Fibroblast of villous mesenchyme (primary cell): ENCODE data around the gene SSTR5. TPM values are rescaled to one million over a fixed set of nuclear protein-coding genes. Genes with fewer than 3 reads are reported as not detected.
A peak's percentile ranks its signal among the peaks of the same experiment; 100 is the strongest.

Source experiments
- DNase-seq: peaks from one replicate; pipeline ENCODE4 v3.0.0-alpha.2; 2010; ENCODE audit warnings: low read depth
- H3K4me3 ChIP-seq: 2 replicates; pipeline ENCODE4 v1.5.1; 2011; ENCODE audit warnings: low read depth, mild to moderate bottlenecking, low read length
- total RNA-seq: library from RNA; depleted of rRNA; stranded (reverse); fragments of >200 nt; gene quantifications from 2 replicates; pipeline ENCODE4 v1.2.3, GENCODE V29; 2012
- TF ChIP-seq, protein P1 (sequence below): IDR thresholded peaks from 2 replicates; pipeline ENCODE4 v1.5.1; 2012; ENCODE audit warnings: low read depth, mild to moderate bottlenecking, low read length; ENCODE audit not compliant: insufficient read depth

The SSTR5 gene
- total RNA-seq, 1 donor, result not detected

DNA sequence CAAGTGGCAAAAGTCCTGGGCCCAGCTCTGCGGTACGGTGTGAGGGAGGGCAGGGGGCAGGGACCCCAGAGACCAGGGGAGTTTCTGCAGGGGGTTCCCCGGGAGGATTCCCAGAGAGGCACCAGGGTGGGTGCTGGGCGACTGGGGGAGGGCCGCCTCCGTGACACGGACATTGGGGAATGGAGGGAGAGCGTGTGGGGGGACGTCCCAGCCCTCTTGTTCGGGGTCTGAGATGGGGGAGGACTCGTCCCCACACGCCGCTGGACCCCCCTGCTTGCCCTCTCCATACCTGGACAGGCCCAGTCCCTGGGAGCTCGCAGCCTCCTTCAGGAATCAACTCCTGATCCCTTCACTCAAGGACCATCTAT is 49.8 kb downstream of the SSTR5 start:
- TF ChIP-seq, protein P1, sequence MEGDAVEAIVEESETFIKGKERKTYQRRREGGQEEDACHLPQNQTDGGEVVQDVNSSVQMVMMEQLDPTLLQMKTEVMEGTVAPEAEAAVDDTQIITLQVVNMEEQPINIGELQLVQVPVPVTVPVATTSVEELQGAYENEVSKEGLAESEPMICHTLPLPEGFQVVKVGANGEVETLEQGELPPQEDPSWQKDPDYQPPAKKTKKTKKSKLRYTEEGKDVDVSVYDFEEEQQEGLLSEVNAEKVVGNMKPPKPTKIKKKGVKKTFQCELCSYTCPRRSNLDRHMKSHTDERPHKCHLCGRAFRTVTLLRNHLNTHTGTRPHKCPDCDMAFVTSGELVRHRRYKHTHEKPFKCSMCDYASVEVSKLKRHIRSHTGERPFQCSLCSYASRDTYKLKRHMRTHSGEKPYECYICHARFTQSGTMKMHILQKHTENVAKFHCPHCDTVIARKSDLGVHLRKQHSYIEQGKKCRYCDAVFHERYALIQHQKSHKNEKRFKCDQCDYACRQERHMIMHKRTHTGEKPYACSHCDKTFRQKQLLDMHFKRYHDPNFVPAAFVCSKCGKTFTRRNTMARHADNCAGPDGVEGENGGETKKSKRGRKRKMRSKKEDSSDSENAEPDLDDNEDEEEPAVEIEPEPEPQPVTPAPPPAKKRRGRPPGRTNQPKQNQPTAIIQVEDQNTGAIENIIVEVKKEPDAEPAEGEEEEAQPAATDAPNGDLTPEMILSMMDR, result no peak
- no peak for DNase-seq
- H3K4me3 ChIP-seq, result no peak overlapping the region

DNA sequence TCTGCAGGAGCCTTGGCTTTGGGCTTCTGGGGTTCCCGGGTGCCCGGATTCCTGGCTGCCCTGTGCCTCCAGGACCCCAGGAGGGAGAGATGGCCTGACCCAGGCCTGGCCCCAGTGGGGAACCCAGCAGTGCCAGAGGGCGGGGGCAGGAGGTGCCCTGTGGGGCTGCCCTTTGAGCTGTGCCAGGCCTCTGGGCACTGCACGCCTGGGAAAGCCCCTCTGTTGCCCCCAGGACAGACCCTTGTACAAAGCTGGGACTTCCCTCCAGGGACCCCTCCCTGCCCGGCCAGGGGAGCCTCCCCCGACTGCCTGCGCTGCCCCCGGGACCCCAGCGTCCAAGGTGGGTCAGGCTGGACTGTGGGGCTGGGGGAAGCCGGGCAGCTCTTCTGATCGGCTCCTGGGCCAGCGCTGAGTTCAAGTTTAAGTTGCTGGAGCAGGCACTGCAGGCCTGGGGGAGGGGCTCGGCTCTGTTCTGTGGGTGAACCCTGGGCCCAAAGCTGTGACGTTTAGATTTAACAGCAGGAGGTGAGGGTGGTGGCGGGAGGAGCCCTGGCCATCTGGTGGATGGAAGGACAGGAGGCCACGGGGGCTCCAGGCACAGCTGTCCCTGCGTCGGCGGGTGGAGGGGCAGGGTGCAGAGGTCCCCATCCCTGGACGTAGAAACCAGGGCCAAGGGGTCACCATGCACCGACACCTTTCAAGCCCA is 51.1 kb downstream of the SSTR5 start:
- no peak overlapping the region for H3K4me3 ChIP-seq
- no peak for DNase-seq
- TF ChIP-seq, protein P1, result no peak

DNA sequence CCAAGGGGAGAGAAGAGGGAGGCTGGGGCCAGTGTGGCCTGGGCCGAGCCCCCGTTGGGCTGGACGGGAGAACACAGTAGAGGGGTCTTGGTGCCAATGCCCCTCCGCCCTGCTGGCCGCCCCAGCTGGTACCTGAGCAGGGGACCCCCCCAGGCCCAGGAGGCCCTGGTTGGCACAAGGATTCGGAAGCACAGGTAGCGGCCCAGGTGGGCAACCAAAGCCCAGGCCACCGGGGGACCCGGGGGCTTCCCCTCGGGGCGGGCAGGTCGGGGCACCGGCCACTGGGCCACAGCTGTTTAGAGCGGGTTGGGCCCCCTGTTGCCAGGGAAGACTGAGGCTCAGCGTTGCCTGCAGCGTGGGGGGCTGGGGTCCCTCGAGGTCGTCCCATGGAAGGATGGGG is 51.7 kb downstream of the SSTR5 start:
- TF ChIP-seq, protein P1, result no peak
- no peak overlapping the region for H3K4me3 ChIP-seq
- no peak for DNase-seq

DNA sequence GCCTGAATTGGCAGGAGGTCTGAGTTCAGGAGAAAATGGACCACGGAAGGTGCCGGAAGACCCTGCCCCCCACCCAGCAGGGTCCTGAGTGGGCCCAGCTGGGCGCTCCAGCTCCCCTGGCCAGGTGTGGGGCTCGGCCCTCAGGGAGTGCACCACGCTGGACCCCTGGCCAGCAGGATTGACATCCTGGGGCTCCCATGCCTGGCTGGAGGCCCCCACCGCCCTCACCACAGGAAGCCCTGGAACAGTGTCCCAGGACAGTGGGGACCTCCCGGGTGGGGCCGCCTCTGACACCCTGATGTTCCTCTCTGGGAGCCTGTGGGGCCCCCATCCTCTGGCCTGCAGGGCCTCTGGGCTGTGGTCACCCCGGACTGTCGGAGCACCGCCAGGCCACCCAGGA is 52.2 kb downstream of the SSTR5 start:
- no peak for DNase-seq
- TF ChIP-seq, protein P1, result no peak
- H3K4me3 ChIP-seq, result no peak overlapping the region

DNA sequence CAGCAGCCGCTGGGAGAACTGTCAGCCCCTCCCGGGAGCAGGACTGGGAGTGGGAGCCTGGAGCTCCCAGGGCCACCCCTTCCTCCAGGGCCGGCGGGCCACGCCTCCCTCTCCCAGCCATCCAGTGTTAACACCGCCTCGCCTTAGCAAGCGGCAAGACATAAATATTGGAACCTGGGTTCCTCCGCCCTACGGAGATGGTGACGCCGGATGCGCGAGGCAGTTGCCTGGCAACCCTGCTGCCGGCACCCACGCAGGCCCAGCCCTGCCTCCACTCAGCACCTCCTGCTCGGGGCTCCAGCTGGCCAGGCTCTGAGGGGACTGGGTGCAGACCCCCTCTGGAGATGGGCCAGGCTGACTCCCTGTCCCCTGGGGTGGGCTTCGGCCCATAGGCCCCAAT is 52.9 kb downstream of the SSTR5 start:
- DNase-seq, result peak; percentile 45
- no peak overlapping the region for H3K4me3 ChIP-seq
- TF ChIP-seq, protein P1, result no peak

DNA sequence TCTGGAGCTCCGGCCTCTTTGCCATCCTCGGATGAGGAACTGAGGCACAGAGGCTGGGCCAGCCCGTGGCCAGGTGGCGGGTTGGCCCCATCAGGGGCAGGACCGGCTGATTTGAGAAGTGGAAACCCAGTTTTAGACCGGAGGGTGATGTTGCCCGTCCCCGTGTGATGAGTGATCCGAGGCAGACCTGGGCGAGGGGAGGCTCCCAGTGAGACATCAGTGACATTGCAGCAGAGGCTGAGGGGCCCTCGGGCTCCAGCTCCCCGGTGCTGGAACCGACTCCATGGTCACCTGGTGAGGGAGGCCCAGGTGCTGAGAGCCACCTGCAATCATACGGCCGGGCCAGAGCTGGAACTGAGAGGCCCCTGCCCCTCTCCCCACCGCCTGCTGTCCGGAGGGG is 53.5 kb downstream of the SSTR5 start:
- TF ChIP-seq, protein P1, result no peak
- no peak overlapping the region for H3K4me3 ChIP-seq
- no peak for DNase-seq

DNA sequence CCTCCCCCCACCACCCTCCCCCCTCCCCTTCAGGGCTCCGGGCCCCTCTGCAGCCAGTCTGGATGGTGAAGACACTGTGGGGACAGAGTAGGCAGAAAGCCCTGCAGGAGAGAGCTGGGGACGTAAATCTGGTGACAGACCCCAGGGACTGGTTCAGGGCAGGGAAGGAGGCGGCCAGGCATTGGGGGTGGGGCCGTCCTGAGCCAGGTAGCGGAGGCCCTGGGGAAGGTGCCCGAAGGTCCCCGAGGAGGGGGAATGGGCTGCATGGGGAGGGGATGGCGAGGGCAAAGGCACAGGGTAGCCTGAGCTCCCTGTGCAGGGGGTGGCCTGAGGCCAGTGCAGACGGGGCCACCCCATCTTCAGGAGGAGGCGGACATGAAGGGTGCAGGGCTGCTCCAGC is 54.0 kb downstream of the SSTR5 start:
- no peak overlapping the region for H3K4me3 ChIP-seq
- DNase-seq, result no peak
- TF ChIP-seq, protein P1, result no peak
